HG03521 (cell line): ENCODE results near the gene PYGB.

Experiments used
- ATAC-seq: cut with Tn5 transposase; IDR thresholded peaks from one replicate; pipeline ENCODE4 v1.9.1; 2021; ENCODE audit warnings: mild to moderate bottlenecking, moderate library complexity; ENCODE audit not compliant: unreplicated experiment

Gene PYGB

DNA sequence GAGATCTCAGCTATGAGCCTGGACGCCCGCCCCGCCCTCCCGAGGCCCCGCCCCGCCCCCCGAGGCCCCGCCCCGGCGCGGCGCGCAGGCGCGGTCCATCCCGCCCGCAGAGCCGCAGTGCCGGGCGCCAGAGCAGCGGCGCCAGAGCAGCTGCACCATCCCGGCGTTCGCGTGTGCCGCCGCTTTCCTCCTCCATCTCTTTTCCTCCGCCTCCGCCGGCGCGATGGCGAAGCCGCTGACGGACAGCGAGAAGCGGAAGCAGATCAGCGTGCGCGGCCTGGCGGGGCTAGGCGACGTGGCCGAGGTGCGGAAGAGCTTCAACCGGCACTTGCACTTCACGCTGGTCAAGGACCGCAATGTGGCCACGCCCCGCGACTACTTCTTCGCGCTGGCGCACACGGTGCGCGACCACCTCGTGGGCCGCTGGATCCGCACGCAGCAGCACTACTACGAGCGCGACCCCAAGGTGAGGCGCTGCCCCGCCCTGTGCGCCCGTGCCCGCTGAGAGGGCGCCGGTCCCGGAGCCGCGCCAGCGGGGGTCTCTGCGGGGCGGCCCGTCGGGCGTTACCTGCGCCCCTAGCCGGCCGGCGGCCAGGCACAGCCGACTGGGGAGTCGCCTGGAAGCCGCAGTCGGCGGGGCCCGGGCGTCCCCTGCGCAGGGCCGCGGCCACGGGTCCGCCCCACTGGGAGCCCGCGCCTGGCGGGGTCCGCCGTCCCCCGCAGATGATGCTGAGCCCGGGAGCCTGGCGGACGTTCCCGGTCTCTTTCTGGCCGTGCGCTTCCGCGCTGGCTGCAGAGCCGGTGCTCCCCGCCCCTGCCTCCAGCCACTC is at the start of gene PYGB:
TSS of gene PYGB (plus strand) at position 130 of the 830 bp plus-strand sequence. CDS start at position 224, 94 bp downstream.
- peak; percentile 60 for ATAC-seq

DNA sequence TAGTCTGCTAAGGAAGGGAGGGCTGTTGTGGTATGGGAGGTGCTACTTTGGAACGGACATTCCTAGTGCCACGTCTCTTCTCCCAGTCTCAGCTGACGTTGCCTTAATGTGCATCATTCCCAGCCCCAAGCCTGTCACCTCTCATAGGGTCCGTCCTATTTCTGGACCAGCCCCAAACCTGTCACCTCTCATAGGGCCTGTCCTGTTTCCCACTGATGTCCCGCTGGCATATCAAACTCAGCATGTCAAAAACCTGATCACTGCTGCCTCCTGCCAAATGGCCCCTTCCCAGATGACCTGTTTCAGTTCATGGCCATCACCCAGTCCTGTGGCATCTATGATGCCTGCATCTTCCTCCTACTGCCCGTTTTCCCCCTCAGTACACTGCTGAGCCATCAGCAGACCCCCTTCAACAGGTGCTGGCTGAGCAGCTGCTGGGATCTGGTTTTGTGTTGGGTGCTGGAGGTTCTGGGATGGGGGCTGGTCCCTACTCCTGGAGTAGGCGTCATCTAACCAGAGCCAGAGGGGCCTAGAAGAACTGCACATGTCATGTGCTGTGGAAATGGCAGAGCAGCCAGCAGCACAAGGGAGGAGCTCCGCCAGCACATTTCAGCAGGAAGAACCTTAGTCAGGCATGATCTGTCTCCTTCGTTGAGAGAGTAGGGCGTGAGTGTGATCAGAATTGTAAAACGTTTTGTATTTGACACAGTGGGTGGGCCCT is 49.1 kb upstream of the PYGB start:
- ATAC-seq = no peak

DNA sequence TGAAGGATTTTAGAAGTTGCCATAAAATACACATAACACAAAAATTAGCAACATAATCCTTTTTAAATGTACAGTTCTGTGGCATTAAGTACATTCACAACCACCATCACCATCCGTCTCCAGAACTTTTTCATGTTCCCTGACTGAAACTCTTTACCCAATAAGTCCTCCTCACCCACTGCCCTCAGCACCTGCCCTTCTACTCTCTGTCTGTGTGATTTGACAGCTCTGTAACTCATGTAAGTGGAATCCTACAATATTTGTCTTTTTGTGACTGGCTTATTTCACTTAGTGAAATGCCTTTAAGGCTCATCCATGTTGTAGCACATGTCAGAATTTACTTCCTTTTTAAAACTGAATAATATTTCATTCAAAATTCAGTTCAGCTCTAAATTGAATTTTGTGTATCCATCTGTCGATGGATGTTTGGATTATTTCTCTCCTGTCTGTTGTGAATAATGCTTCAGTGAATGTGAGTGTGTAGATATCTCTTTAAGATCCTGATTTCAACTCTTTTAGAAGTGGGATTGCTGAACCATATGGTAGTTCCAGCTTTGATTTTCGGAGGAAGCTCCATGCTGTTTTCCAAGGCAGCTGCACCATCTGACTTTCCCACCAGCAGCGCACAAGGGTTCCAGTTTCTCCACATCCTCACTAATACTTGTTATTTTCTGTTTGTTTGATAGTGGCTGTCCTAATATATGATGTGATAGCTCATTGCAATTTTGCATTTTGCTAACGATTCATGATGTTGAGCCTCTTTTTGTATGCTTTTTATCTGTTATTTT is 48.2 kb upstream of the PYGB start:
- no peak for ATAC-seq

DNA sequence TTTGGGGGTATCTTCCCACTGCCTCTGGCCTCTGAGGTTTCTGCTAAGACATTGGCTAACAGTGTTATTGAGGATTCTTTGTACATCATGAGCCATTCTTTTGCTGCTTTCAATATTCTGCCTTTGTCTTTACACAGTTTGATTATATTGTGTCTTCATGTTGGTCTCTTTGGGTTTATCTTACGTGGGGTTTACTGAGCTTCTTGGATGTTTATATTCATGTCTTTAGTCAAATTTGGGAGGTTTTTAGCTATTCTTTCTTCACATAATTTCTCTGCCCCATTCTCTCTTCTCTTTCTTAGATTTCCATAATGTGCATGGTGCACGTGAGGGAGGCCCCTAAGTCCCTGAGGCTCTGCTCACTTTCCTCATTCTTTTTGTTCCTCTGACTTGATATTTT is 44.8 kb upstream of the PYGB start:
- no peak for ATAC-seq

DNA sequence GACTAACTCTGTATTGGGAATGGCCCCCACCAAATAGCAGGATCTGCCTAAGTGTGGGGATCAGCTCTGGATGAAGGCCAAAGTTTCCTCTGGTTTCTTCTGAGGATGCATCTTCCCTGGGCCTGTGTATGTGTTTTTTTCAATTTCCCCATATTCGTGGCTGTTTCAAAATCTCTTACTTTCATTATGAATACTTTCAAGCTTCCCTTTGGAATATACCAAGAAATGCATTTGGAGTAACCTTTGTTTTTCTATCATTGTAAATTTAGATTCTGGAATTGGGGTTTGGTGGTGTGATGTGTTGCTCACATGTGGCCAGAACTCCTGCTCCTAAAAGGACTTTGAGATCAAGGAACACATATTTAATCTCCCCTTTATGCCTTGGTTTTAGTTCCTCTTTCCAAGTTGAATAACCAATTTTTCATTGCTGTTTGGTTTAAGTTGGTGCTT is 44.0 kb upstream of the PYGB start:
- no peak for ATAC-seq

DNA sequence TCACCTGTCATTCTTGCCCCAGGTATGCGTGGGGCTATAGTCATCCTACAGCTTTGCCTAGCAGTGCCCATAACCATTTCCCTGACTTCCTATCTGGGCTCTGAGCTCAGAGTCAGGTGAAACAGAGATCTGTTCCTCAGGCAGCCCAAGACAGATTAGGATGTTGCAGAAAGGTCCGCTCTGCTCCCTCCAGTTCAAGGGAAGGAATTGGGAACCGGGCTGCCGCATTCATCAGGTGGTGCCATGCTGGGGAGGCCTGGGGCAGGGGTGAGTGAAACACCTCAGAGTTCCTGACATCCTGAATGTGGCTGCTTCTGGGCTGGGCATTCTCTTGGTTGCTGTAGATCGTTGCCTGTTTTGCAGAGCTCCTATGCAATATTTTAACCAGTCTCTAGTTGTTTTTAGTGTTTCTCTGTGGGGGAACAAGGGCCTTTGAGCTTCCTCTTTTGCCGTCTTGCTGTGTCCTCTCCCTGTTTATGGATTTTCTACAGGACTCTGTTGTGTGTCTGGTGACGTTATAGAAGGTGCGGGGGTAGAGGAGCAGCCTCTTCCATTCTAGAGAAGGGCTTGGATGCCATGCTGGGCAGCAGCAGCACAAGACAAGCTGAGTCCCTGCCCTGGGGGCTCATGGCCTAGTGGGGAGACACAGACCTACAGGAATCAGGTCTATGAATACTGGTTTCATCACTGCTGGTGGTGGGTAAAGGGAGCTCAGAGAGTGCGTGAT is 43.2 kb upstream of the PYGB start:
- no peak for ATAC-seq

DNA sequence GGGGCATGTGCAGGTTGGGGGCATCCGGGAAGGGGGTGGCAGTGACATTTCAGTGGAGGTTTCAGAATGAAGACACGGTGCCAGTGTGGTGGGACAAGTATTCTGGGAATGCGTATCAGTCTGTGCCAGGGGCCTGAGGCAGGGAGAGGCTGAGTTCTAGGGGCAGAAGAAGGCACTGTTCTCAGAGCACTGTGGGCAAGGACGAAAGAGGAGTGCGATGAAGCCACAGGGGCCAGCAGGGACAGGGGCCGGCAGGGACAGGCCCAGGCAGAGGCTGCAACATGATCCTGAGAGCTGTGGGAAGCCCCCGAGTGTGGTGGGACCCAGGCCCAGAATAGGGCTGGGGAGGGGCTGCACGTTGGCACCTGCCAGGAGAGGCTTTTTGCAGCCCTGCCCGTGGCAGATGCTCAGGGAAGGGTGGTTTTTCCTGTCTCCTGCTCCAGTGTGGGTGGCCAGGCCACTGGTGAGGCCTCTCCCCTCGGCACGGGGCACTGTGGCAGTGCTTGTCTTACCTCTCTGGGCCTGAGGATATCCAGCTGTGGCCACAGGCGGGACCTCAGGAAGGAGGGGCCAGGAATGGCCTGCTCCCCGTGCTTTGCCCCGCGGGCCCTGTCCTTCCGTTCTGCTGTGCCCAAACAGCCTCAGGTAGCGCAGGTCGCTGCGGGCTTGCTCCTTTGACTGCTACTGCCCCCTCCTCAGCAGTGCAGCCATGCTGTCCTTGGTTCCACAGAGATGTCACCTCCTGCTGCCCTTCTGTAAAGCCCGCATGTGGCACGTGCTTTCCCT is 42.4 kb upstream of the PYGB start:
- ATAC-seq = no peak

DNA sequence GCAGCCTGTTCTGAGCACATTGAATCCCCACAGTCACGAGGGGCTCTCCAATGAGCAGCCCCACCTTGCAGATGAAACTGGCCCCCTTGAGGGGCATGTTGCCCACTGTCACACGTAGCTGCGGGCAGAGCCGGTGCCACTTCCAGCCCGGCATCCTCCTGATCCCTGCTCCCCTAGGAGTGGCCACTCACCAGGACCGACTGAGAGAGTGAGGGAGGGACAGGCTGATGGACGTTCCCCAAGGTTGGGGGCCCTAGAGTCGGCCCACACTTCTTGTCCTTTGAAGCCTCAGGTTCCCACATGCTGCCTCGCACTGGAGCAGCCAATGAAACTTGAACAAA is 41.9 kb upstream of the PYGB start:
- no peak for ATAC-seq

DNA sequence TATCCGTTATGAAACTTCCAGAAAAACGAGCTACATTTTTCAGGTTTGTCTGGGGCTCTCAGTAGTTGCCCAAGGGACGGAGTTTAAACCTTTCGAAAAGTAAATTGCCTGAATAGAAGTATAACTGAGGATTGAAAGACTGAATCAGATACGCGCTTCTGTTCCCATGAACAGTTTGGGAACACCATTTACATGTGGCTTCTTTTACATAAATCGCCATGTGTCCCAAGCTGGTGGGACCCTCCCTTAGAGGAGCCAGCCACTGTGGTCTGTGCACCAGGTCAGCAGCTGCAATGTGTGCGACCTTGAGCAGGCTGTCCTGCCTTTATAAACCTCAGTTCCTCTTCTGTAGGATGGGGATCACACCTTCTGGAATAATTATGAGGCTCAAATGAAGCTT is 41.3 kb upstream of the PYGB start:
- ATAC-seq = no peak

DNA sequence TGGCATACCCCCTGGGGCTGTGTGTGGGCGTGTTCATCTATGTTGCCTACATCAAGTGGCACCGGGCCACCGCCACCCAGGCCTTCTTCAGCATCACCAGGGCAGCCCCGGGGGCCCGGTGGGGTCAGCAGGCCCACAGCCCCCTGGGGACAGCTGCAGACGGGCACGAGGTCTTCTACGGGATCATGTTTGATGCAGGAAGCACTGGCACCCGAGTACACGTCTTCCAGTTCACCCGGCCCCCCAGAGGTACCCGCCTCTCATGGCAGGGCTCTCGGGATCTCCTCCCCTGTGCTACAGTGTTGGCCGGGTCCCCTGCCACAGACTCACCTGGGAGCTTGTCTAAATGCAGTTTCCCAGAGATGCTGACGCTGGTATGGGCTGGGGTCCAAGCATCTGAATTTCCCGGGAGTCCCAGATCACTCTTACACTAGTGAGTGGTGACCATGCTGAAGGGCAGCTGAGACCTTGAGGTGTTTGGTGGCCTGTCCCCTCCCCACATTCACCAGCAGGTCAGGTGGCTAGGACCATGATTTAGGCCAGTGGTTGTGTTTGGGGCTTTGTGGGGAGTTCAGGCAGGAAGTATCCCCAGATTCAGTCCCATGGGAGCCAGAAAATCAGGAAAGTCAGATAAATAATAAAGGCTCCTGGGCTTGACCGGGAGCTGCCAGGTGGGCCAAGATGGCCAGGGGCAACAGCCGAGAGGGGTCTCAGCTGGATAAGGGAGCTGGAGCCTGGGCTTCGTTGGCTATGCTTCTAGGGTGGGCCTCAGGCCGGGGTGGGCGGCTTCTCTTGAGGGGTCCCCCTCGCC is 40.5 kb upstream of the PYGB start:
- ATAC-seq = no peak

DNA sequence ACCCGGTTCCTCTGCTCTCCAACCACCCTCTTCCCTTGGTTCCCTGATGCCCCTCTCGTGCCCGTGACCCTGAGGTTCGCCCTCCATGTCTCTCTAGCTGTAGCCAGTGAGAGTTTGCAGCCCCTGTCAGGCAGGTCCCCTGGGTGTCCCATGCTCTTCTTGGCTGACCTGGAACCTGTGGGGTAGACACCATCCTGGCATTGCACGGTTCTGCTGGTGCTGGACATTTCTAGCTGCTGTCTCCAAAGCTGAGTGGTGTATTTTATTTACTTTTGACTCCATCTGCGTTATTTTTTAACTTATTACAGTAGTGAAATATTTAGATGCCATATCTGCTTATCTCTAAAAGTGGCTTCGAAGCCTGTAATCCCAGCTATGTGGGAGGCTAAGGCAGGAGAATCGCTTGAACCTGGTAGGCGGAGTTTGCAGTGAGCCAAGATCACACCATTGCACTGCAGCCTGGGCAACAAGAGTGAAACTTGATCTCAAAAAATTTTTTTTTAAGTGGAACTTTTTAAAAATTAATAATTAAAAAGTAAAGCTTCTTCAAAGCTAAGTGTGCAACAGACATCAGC is 39.8 kb upstream of the PYGB start:
- no peak for ATAC-seq

DNA sequence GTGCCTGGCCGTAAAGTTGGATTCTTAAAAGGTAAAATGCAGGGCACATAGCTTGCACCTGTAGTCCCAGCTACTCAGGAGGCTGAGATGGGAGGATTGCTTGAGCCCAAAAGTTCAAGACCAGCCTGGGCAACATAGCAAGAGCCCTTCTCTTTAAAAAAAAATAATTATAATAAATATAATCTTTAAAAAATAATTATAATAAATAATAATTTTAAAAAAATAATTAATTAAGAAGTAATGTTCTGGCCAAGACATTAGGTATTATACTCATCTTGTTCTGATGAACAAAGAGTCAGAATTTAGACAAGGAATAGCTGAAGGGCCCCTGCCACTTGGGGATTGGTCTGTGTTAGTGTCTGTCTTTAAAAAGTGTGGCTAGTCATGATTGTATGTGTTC is 38.5 kb upstream of the PYGB start:
- ATAC-seq = no peak

DNA sequence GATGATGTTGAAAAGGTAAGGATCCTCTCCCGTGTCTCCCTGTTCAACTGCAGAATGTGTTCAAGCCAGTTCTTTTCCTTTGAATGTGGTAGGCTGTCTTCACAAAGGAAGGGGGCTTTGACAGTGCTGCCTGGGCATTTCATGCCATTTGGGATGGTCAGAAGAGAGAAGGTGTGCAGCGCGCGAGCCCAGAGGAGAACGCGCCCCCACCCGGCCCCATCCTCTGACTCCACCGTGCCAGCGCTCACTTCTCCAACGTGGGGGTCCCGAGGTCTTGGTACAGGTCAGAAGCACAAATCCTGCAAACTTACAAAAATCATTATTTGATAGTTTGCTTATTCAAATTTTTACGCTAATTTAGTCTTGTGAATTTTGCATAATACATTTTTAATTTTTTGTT is 38.0 kb upstream of the PYGB start:
- ATAC-seq = no peak

DNA sequence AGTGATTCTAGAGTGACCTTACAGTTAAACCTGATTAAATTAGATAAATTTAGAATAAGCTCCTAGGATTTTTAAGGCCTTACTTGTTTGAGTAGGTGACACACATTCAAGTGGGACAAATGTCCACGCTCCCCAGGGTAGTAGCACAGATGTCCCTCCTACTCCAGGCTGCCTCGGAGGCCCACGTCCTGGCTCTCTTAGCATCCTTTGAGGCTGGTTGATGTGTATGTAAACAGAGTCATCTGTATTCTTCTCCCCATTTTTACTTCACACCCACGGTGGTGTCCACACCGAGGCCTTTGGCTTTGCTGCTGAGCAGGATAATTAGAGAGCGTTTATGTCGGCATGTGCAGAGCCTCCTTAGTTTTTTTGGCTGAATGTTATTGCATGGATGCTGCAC is 36.6 kb upstream of the PYGB start:
- no peak for ATAC-seq

DNA sequence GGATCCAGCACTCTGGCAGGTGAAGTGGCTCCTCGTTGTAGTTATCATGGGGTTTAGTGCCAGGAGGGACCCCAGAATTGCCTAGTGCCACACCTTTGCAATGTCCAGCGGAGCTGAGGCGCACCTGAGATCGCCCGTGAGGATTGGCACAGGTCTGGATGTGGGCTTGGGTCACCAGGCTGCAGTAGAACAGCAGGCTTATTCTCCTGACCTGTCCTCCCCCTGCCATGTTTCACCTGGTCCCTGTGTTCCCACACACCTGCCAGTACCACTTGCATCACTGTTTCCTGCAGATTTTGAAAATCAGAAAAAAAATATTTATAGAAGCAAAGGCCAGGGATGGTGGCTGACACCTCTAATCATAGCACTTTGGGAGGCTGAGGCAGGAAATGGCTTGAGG is 35.6 kb upstream of the PYGB start:
- no peak for ATAC-seq

DNA sequence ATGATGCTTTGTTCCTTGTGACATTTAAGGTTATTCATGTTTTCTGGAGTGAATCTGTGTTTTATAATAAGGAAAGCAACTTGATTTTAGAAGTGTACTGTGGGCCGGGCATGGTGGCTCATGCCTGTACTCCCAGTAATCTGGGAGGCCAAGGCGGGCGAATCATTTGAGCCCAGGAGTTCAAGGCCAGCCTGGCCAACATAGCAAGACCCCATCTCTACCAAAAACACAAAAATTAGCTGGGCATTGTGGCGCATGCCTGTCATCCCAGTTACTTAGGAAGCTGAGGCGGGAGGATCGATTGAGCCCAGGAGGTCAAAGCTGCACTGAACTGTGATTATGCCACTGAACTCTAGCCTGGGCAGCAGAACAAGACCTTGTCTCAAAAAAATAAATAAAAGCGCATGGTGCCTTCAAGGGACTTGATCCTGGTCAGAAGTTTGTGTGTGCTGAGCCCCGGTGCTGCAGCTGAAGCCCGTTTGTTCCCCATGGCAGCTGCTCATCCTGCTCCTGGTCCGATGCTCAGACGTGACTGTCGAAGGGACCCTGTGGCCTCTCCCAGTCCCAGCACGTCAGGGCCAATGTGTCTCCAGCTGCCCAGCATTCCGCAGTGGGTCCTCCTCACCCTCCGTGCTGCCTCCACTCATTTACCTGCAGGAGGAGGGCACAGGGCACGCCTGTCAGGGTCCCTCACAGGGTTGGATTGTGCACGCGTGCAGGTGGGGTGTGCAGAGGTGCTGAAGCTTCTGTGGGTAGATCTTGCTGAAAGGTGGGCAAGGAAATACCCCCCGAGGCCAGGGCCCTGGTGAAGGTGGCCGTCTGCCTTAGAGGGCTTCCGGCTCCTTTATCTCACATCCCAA is 34.1 kb upstream of the PYGB start:
- no peak for ATAC-seq

DNA sequence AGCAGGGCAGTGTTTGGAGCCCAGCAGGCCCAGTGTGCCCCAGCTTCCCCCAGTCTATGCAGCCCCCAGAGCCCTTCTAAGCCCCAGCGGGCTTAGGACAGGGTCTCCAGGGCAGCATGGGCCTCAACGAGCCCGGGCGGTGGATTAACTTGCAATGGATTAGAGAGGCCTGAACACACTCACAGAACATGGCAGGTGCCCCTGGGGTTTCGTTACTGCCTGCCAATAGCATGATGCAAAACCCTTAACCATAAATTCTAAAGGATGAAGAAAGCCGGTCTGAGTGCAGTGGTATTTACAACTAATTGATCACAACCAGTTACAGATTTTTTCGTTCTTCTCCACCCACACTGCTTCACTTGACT is 33.5 kb upstream of the PYGB start:
- no peak for ATAC-seq

DNA sequence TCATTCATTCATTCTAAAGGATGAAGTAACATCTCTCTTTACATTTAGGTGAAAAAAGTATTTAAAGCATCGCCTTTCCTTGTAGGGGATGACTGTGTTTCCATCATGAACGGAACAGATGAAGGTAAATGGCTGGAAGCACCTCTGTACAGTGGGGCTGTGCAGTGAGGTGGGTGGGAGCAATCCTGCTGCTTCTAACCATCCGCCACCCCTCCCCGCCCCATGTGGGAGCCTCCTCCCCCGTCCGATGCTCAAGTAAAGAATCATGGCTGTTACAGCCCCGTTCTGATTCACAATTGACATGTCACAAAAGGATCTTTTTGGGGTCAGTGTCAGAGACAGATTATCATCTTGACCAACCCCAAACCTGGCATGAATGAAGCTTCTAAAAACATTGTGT is 33.1 kb upstream of the PYGB start:
- no peak for ATAC-seq
